Stimulated activated CD8-positive, alpha-beta memory T cell treated with anti-CD3 and anti-CD28 coated beads, Interleukin-7, amount 100 ng/mL, for 1 hour (primary cell): ENCODE data around the gene PPP1CA.

Experiments
- DNase-seq, 2 donors: peaks; one replicate each; pipeline ENCODE4 v3.0.0-alpha.2; 2020; ENCODE audit warnings: low read depth in 2 of 2

Gene PPP1CA

GRCh38 chr11:67401495-67402191 lies at the start of gene PPP1CA:
Gene PPP1CA, minus strand, starts transcription at chr11:67401858. Its CDS starts 76 bp downstream, at chr11:67401782.
- peak; percentile 89 for DNase-seq

GRCh38 chr11:67450796-67451657 lies 49.4 kb upstream of the PPP1CA start:
- DNase-seq = no peak

DNA sequence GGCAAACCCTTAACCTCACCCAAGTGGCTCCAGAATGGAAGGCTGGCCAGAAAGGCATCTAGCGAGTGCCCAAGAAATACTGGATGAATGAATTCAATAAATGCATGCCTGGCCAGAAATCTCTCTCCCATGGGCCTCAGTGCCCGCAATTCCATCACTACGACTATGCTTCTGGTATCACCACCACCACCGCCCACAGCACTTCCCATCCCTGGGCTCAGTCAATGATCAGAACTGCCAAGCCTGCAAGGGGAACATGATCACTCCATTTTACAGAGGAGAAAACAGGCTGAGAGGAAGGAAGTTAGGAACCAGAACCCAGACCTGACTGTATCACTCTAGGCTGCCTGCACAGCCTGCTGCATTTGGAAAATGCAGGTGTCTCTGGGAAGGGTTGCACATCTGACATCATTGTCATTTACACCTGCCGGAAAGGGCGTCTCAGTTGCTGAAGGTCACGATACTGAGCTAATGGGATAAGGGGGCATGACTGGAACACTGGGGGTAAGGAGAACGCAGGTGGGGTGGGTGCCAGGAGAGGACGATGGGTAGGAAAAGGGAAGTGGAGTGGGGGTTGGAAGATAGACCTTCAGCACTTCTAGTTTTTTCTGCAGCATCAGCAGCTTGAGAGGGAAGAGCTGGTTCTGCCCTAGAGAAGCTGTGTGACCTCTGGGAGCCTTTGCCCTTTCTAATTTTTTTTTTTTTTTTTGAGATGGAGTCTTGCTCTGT lies 47.6 kb upstream of the PPP1CA start:
- DNase-seq = no peak

- no peak for DNase-seq
These were observed 46.6 kb upstream of the PPP1CA start for GRCh38 chr11:67448220-67448609.

GRCh38 chr11:67445515-67445914 lies 43.9 kb upstream of the PPP1CA start:
- no peak for DNase-seq

DNA sequence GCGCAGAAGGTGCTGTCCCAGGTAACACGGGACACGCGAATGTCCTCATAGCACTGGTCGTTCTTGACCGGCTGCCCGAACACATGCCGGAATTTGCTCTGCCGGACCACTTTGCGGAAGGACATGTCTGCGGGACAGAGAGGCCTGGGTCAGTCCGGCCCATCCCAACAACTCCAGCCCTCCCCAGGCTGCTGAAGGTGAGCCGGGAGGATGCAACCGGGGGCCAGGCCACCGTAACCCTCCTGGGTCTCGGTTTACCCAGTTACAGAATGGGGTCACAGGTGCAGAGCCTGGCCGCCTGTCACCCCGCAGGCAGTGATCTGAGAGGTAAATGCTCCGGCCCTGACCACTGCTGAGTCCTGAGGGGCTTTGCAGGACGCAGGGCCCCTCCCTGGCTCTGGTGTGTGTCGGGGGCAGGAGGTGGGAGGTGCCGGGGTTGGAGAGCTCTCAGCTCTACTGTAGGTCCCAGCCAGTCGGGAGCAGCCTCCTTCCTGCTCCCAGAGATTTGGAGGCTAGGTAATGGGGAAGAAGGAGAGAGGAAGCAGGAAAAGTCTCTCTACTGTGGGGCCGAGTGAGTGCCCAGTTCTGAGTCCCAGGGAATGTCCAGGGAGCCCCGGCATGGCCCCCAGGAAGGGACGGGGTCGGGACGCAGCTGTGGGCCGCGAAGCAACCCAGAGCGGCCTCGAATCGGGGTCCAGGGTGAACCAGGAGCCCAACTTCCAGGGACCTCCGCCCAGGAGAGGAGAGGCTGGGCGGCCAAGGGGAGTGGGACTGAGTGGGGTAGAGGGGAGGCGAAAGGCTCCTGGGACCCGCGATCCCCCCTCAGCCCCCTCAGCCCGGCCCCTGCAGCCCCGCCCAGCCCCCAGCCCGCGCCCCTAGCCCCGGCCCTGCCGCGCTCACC lies 41.1 kb upstream of the PPP1CA start:
- DNase-seq = no peak

DNA sequence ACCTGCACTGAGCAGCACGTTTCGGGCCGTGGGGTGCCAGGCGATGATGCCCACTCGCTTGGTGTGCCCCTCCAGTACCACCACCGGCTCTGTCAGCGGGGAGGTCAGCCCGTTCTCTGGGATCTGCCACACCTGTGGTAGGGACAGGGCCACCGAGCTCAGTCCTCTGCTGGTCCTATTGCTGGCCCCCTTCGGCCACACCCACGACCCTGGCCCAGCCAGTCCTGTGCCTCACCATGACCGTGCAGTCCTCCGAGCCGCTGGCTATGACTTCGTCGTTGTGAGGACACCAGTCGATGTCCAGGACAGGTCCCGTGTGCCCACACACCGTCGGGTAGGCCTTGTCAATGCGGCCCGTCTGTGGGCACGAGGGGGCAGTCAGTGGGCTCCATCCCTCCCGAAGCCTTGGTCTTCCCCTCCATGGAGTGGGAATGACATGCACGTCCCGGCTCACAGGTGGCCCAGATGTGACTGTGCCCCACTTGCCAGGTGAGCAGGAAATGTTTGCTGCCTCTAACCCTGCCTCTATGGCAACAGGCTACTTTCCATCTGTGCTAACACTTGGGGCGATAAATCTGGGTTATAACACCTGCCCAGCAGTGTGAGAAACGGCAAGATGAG lies 40.2 kb upstream of the PPP1CA start:
- no peak for DNase-seq

DNA sequence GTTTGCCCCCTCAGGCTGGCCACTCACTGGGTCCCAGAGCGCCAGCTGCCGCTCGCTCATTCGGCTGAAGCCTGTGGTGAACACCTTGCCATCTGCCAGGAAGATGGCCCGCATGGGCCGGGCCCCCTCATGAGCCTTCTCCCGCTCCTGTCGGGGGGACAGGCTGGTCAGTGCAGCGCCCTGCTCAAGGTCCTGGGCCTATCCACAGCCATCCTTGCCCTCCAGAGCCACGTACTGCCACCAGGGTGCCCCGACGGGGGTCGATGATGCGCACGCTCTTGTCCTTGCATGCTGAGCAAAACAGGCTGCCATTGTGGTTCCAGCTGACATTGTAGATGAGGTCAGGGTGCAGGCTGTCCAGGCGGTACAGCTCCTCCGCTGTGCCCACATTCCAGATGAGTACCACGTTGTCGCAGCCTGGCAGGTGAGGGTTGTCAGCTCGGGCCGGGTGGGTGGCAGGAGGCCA lies 39.5 kb upstream of the PPP1CA start:
- DNase-seq = no peak

- no peak for DNase-seq
These were observed 38.8 kb upstream of the PPP1CA start for GRCh38 chr11:67440229-67441097.

GRCh38 chr11:67439321-67440228 lies 37.9 kb upstream of the PPP1CA start:
- DNase-seq = no peak

DNA sequence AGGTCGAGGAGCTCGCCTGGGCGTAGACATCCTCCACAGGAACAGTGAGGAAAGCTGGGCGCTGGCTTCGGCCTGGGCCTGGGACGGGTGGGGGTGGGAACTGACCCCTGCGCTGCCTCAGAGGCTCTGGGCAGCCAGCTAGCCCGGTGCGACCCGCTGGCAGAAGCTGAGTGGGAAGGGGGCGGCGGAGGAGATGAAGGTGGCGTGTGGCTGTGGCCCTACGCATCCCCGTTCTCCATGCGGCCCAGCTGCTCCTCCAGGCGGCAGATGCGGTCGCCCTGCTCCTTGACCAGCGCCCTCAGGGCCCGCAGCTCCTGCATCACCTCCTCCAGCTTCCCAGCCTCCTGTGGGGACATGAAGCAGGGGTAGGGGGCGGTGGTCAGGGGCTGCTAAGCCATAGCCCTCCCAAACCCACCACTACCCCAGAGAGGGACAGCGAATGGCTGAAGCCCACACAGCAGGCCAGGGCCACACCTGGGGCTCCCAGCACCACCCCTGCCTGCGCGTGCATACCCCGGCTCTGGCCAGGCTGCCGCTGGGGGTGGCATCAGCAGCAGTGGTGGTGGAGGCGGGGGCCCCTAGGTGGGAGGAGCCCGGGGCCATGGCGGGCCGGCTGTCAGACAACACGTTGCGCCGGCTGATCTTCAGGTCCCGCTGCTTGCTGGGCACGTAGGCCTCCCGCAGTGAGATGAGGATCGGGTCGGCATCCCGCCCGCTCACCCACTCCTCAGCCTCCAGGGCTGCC lies 36.7 kb upstream of the PPP1CA start:
- peak in 1 of 2 donors; percentile 49 for DNase-seq

DNA sequence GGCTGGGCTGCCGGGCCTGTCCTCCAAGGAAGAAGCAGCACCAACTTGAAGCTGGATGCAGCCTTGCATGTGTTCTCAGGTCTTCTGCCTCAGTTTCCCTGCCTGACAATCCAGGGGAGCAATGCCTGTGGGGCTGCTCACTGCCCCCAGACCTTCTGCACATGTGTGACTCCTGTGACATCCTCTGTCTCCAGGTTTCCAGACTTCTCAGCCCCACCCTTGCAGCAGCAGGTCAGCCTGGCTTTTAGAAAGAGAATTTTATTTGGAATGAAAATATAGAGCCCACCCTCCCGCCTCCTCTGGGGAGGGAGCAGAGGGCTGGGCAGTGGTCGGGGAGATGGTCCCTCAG lies 36.1 kb upstream of the PPP1CA start:
- DNase-seq = no peak

GRCh38 chr11:67437082-67437808 lies 35.6 kb upstream of the PPP1CA start, which contains the start of gene PTPRCAP:
Gene PTPRCAP, minus strand, starts transcription at chr11:67437682. Its CDS starts 63 bp downstream, at chr11:67437619.
- peak; percentile 57 to 64 for DNase-seq

GRCh38 chr11:67436459-67437081 lies 34.9 kb upstream of the PPP1CA start:
- DNase-seq = no peak

DNA sequence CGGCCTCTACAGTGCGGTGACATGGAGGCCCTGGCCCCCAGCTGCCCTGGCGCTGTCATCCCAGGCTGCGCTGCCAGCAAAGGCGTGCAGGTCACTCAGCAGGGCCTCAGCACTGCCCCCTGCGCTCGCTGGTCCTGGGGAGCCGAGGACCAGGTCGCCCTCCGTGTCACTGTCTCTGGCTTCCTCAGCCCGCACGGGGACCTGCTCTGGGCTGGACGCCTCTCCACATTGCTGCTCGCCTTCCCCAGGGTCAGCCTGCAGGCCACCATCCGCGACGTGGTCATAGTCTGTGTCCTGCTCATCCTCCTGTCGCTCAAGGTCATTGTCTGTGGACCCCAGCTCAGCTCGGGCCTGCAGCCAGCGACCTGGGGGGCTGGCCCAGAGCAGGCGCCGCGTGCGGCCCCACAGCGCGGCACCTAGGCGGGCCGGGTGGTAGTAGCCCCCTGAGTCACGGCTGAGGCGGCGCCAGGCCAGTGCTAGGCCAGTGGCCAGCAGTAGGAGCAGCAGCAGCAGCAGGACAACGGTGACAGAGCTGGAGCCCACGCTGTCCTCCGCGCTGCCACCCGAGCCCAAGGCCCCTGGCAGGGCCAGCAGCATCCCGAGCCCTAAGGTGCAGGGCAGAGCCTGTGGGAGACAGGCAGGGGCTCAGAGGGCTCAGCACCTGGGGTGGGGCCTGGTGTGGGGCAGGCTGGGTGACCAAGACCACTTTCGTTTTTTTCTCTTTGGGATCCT lies 34.2 kb upstream of the PPP1CA start:
- no peak for DNase-seq
